ENCODE measurements around the gene DACH2. TPM values are rescaled to one million over a fixed set of nuclear protein-coding genes. Genes with fewer than 3 reads are reported as not detected.

Gene DACH2
- polyA plus RNA-seq, 4 donors, result 0.19 to 2.0 TPM; not detected in 2

DNA sequence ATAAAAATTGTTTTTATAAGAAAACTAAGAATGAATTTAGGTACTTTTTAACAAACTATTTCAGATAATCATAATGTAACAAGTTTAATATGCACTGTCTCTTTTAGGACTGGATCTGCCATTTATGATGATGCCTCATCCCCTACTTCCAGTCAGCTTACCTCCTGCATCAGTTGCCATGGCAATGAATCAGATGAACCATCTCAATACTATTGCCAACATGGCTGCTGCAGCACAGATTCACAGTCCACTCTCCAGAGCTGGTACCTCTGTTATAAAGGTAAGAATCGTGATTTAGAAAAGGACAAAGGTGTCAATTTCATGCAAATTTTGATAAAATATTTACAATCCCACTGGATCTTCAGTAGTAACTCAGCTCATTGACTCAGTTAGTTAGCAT lies 566.2 kb downstream of the DACH2 start:
- Histone ChIP-seq H3K4me3 (ENCODE audit: low read depth in 1 of 3, low read length in 3 of 3) (no peak overlapping the region), H3K27me3 (ENCODE audit: control insufficient read depth in 3 of 3, insufficient read depth in 3 of 3, low read length in 3 of 3) (no peaks in the 10 kb centered on the region), H3K9me3 (ENCODE audit: control insufficient read depth in 2 of 2, insufficient read depth in 1 of 2, low read depth in 1 of 2, low read length in 1 of 2) (no peaks in the 10 kb centered on the region), H3K27ac (ENCODE audit: low read depth in 1 of 3, low read length in 2 of 3) (no peak overlapping the region), H3K4me1 (ENCODE audit: control insufficient read depth in 3 of 3, insufficient read depth in 2 of 3, low read depth in 1 of 3, low read length in 2 of 3) (no peaks in the 10 kb centered on the region), H3K36me3 (ENCODE audit: control insufficient read depth in 3 of 3, insufficient read depth in 2 of 3, low read depth in 1 of 3, low read length in 3 of 3) (no peaks in the 10 kb centered on the region)
- WGBS, 3 donors, result 4 to 58% (median 17%) methylated on average over 1 of the region's 1 CpG
- no peak for DNase-seq
- FAIRE-seq, result no peak

DNA sequence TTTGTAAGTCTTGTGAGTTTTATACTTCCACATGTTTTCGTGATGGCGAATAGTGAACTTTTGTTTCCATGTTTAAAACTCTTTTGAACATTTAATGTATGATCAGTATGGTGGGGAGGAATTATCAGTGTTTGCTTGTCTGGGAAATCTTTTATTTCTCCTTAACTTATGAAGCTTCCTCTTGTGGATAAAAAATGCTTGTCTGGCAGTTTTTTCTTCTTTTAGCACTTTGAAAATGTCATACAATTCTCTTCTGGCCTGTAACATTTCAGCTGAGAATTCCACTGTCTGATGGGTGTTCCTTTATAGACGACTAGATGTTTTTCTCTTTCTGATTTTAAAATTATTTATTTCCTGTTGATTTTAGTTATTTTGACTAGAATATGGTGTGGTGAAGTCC lies 576.0 kb downstream of the DACH2 start:
- FAIRE-seq, result no peak
- no peaks in the 10 kb centered on the region for H3K4me1 ChIP-seq (ENCODE audit: control insufficient read depth in 3 of 3, insufficient read depth in 2 of 3, low read depth in 1 of 3, low read length in 2 of 3)
- no peak overlapping the region for H3K4me3 ChIP-seq (ENCODE audit: low read depth in 1 of 3, low read length in 3 of 3)
- H3K36me3 ChIP-seq (ENCODE audit: control insufficient read depth in 3 of 3, insufficient read depth in 2 of 3, low read depth in 1 of 3, low read length in 3 of 3), result no peaks in the 10 kb centered on the region
- no peaks in the 10 kb centered on the region for H3K27me3 ChIP-seq (ENCODE audit: control insufficient read depth in 3 of 3, insufficient read depth in 3 of 3, low read length in 3 of 3)
- WGBS, 3 donors, result 77 to 84% (median 79%) methylated on average over 3 of the region's 3 CpGs
- H3K9me3 ChIP-seq (ENCODE audit: control insufficient read depth in 2 of 2, insufficient read depth in 1 of 2, low read depth in 1 of 2, low read length in 1 of 2), result peaks cover 0 to 6% of the 10 kb centered on the region in 2 donors
- H3K27ac ChIP-seq (ENCODE audit: low read depth in 1 of 3, low read length in 2 of 3), result no peak overlapping the region
- DNase-seq, result no peak

DNA sequence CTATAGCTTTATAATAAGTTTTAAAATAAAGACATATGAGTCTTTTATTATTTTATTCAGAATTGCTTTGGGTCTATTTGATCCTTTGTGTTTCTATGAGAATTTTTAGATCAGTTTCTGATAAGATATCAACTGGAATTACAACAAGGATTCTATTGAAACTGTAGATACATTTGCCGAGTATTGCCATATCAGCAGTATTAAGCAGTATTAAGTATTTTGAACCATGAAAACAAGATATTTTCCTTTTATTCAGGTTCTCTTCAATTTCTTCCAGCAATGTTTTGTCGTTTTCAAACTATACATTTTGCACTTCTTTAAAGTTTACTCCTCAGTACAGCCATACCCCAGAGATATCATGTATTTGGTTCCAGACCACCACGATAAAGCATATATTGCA lies 598.8 kb downstream of the DACH2 start:
- DNase-seq, result no peak
- no peaks in the 10 kb centered on the region for H3K36me3 ChIP-seq (ENCODE audit: control insufficient read depth in 3 of 3, insufficient read depth in 2 of 3, low read depth in 1 of 3, low read length in 3 of 3)
- H3K27ac ChIP-seq (ENCODE audit: low read depth in 1 of 3, low read length in 2 of 3), result no peak overlapping the region
- 65 to 77% (median 66%) methylated on average over 3 of the region's 3 CpGs for WGBS, 3 donors
- H3K4me1 ChIP-seq (ENCODE audit: control insufficient read depth in 3 of 3, insufficient read depth in 2 of 3, low read depth in 1 of 3, low read length in 2 of 3), result no peaks in the 10 kb centered on the region
- no peaks in the 10 kb centered on the region for H3K27me3 ChIP-seq (ENCODE audit: control insufficient read depth in 3 of 3, insufficient read depth in 3 of 3, low read length in 3 of 3)
- FAIRE-seq, result no peak
- no peaks in the 10 kb centered on the region for H3K9me3 ChIP-seq (ENCODE audit: control insufficient read depth in 2 of 2, insufficient read depth in 1 of 2, low read depth in 1 of 2, low read length in 1 of 2)
- H3K4me3 ChIP-seq (ENCODE audit: low read depth in 1 of 3, low read length in 3 of 3), result no peak overlapping the region

DNA sequence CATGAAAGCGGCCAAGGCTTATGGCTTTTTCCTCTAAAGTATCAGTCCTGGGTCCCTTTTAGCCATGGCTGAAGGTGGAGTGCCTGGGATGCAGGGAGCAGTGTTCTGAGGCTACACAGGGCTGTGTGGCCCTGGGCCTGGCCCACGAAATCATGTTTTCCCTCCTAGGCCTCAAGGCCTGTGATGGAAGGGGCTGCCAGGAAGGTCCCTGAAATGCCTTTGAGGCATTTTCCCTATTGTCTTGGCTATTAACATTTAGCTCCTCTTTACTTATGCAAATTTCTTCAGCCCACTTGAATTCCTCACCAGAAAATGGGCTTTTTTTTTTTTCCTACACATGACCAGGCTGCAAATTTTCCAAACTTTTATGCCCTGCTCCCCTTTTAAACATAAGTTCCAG lies 657.0 kb downstream of the DACH2 start:
- DNase-seq, result no peak
- Histone ChIP-seq H3K27ac (ENCODE audit: low read depth in 1 of 3, low read length in 2 of 3) (no peak overlapping the region), H3K9me3 (ENCODE audit: control insufficient read depth in 2 of 2, insufficient read depth in 1 of 2, low read depth in 1 of 2, low read length in 1 of 2) (peaks cover 0 to 2% of the 10 kb centered on the region in 2 donors), H3K4me3 (ENCODE audit: low read depth in 1 of 3, low read length in 3 of 3) (no peak overlapping the region), H3K36me3 (ENCODE audit: control insufficient read depth in 3 of 3, insufficient read depth in 2 of 3, low read depth in 1 of 3, low read length in 3 of 3) (no peaks in the 10 kb centered on the region), H3K4me1 (ENCODE audit: control insufficient read depth in 3 of 3, insufficient read depth in 2 of 3, low read depth in 1 of 3, low read length in 2 of 3) (no peaks in the 10 kb centered on the region), H3K27me3 (ENCODE audit: control insufficient read depth in 3 of 3, insufficient read depth in 3 of 3, low read length in 3 of 3) (no peaks in the 10 kb centered on the region)
- FAIRE-seq, result no peak
- WGBS, 3 donors, result 38 to 73% (median 48%) methylated on average over 2 of the region's 2 CpGs

DNA sequence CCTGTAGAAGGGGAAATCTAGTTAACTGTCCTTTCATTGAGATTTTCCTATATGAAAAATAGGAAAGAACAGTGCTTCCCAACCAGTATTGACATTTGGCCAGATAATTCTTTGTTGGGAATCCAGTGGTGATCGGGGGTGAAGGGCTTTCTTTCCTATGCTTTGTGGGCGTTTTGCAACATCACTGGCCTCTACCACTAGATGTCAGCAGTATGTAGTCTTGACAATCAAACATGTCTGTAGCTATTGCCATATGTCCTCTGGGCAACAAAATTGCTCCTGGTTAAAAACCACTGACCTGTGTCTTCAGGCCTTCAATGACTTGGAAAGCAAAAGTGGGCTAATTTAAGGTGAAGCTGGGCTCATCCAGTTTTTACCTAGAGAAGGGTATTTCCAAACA lies 658.5 kb downstream of the DACH2 start:
- whole genome bisulfite sequencing, 3 donors, result 26 to 46% (median 28%) methylated on average over 2 of the region's 2 CpGs
- Histone ChIP-seq H3K36me3 (ENCODE audit: control insufficient read depth in 3 of 3, insufficient read depth in 2 of 3, low read depth in 1 of 3, low read length in 3 of 3) (no peaks in the 10 kb centered on the region), H3K27me3 (ENCODE audit: control insufficient read depth in 3 of 3, insufficient read depth in 3 of 3, low read length in 3 of 3) (no peaks in the 10 kb centered on the region), H3K4me3 (ENCODE audit: low read depth in 1 of 3, low read length in 3 of 3) (no peak overlapping the region), H3K4me1 (ENCODE audit: control insufficient read depth in 3 of 3, insufficient read depth in 2 of 3, low read depth in 1 of 3, low read length in 2 of 3) (no peaks in the 10 kb centered on the region), H3K27ac (ENCODE audit: low read depth in 1 of 3, low read length in 2 of 3) (no peak overlapping the region), H3K9me3 (ENCODE audit: control insufficient read depth in 2 of 2, insufficient read depth in 1 of 2, low read depth in 1 of 2, low read length in 1 of 2) (peaks cover 0 to 2% of the 10 kb centered on the region in 2 donors)
- FAIRE-seq (no peak), DNase-seq (no peak)

DNA sequence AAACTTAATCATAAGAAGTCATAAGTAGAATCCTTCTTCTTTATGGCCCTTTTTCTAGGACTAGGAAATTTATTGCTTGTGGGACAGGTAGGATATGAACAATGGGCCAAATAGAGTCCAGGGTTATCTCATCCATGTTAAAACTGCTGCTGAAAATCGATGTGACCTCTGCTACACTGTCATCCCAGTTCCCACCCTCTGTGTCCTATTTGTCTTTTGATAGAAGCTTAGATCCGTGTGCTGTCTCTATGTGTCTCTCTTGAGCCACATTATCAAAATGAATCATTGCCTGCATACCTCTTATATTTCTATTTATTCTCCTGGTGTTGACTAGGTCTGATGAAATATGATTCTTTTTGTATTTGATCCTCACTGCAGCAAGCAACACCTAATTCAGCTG lies 661.4 kb downstream of the DACH2 start:
- Histone ChIP-seq H3K9me3 (ENCODE audit: control insufficient read depth in 2 of 2, insufficient read depth in 1 of 2, low read depth in 1 of 2, low read length in 1 of 2) (peaks cover 0 to 2% of the 10 kb centered on the region in 2 donors), H3K36me3 (ENCODE audit: control insufficient read depth in 3 of 3, insufficient read depth in 2 of 3, low read depth in 1 of 3, low read length in 3 of 3) (no peaks in the 10 kb centered on the region), H3K4me1 (ENCODE audit: control insufficient read depth in 3 of 3, insufficient read depth in 2 of 3, low read depth in 1 of 3, low read length in 2 of 3) (no peaks in the 10 kb centered on the region), H3K27me3 (ENCODE audit: control insufficient read depth in 3 of 3, insufficient read depth in 3 of 3, low read length in 3 of 3) (no peaks in the 10 kb centered on the region), H3K4me3 (ENCODE audit: low read depth in 1 of 3, low read length in 3 of 3) (no peak overlapping the region), H3K27ac (ENCODE audit: low read depth in 1 of 3, low read length in 2 of 3) (no peak overlapping the region)
- DNase-seq, result no peak
- WGBS, 3 donors, result 4 to 39% (median 21%) methylated on average over 2 of the region's 2 CpGs
- FAIRE-seq, result no peak

DNA sequence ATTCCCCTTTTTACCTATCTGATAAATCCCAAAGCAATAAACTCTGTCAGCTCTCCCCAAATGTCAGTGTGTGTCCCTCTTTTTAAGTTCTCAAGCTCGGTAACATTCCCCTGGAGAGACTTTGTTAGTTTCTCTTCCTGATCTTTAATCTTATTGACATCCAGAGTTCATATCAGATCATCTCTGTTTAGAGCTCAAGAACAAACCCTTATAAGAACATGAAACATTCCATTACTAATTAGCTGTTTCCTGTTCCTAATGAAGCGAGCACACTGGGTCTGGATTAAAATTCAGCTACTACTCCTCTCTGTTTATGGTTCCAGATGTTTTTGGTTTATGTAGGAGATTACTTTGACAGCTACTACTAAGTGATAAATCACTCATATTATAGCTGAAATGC lies 681.5 kb downstream of the DACH2 start:
- Histone ChIP-seq H3K4me1 (ENCODE audit: control insufficient read depth in 3 of 3, insufficient read depth in 2 of 3, low read depth in 1 of 3, low read length in 2 of 3) (no peaks in the 10 kb centered on the region), H3K36me3 (ENCODE audit: control insufficient read depth in 3 of 3, insufficient read depth in 2 of 3, low read depth in 1 of 3, low read length in 3 of 3) (no peaks in the 10 kb centered on the region), H3K9me3 (ENCODE audit: control insufficient read depth in 2 of 2, insufficient read depth in 1 of 2, low read depth in 1 of 2, low read length in 1 of 2) (no peaks in the 10 kb centered on the region), H3K27me3 (ENCODE audit: control insufficient read depth in 3 of 3, insufficient read depth in 3 of 3, low read length in 3 of 3) (no peaks in the 10 kb centered on the region), H3K27ac (ENCODE audit: low read depth in 1 of 3, low read length in 2 of 3) (no peak overlapping the region), H3K4me3 (ENCODE audit: low read depth in 1 of 3, low read length in 3 of 3) (no peak overlapping the region)
- DNase-seq (no peak), FAIRE-seq (no peak)
- WGBS, 3 donors, result 30 to 40% (median 37%) methylated on average over 2 of the region's 2 CpGs

DNA sequence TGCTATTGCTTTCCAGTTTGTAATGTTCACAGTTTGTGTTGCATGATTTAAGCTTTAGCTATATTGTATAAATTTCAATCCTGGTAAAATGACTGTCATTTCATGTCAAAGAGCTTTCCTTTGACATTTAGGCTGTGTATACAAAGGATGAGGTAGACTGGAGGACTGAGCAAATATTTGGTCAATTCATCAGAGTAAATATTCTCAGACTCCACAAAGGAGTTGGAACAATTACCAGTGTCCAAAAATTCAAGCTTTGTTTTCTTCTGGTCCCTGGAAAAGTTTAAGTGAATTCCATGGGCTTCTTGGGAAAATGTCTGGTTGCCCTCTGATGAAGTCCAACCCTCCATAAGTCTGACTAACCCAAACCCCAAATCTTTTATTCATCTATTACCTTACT lies 682.4 kb downstream of the DACH2 start:
- Histone ChIP-seq H3K4me3 (ENCODE audit: low read depth in 1 of 3, low read length in 3 of 3) (no peak overlapping the region), H3K4me1 (ENCODE audit: control insufficient read depth in 3 of 3, insufficient read depth in 2 of 3, low read depth in 1 of 3, low read length in 2 of 3) (no peaks in the 10 kb centered on the region), H3K9me3 (ENCODE audit: control insufficient read depth in 2 of 2, insufficient read depth in 1 of 2, low read depth in 1 of 2, low read length in 1 of 2) (no peaks in the 10 kb centered on the region), H3K27ac (ENCODE audit: low read depth in 1 of 3, low read length in 2 of 3) (no peak overlapping the region), H3K27me3 (ENCODE audit: control insufficient read depth in 3 of 3, insufficient read depth in 3 of 3, low read length in 3 of 3) (no peaks in the 10 kb centered on the region), H3K36me3 (ENCODE audit: control insufficient read depth in 3 of 3, insufficient read depth in 2 of 3, low read depth in 1 of 3, low read length in 3 of 3) (no peaks in the 10 kb centered on the region)
- DNase-seq (no peak), FAIRE-seq (no peak)

DNA sequence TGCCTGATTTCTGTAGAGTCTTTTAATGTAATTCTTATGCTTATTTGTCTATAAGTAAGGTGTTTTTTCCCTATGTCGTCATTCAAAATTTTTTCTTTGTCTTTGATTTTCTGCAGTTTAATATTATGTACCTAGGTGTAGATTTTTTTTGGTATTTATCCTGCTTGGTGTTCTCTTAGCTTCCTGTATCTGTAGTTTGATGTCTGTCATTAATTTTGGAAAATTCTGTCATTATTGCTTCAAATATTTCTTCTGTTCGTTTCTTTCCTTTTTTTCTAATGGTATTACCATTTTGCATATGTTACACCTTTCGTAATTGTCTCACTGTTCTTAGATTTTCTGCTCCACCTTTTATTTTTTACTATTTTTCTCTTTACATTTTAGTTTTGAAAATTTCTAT lies 696.9 kb downstream of the DACH2 start:
- no peak for DNase-seq
- Histone ChIP-seq H3K27me3 (ENCODE audit: control insufficient read depth in 3 of 3, insufficient read depth in 3 of 3, low read length in 3 of 3) (no peaks in the 10 kb centered on the region), H3K4me1 (ENCODE audit: control insufficient read depth in 3 of 3, insufficient read depth in 2 of 3, low read depth in 1 of 3, low read length in 2 of 3) (no peaks in the 10 kb centered on the region), H3K36me3 (ENCODE audit: control insufficient read depth in 3 of 3, insufficient read depth in 2 of 3, low read depth in 1 of 3, low read length in 3 of 3) (no peaks in the 10 kb centered on the region), H3K4me3 (ENCODE audit: low read depth in 1 of 3, low read length in 3 of 3) (no peak overlapping the region), H3K9me3 (ENCODE audit: control insufficient read depth in 2 of 2, insufficient read depth in 1 of 2, low read depth in 1 of 2, low read length in 1 of 2) (no peaks in the 10 kb centered on the region), H3K27ac (ENCODE audit: low read depth in 1 of 3, low read length in 2 of 3) (no peak overlapping the region)
- FAIRE-seq, result no peak
- 38 to 48% (median 39%) methylated on average over 3 of the region's 3 CpGs for WGBS, 3 donors
